ENCODE data around the gene SPPL2A. TPM values are rescaled to one million over a fixed set of nuclear protein-coding genes. Genes with fewer than 3 reads are reported as not detected.

Gene SPPL2A
- total and polyA plus RNA-seq, 2 of the 13 experiments (the other 11 are each of a cell fraction or from before 2014, with no cell fraction given) = 80.5 to 105 TPM

- TF ChIP-seq KIAA2018 (CRISPR knock-in tag; IDR thresholded peaks at IDR 0.05; ENCODE audit: borderline replicate concordance) = no peak
- no peak for TF ChIP-seq ZIK1 (CRISPR knock-in tag; IDR thresholded peaks at IDR 0.05; ENCODE audit: borderline replicate concordance, low read depth)
- TF ChIP-seq KAT8 (CRISPR knock-in tag; IDR thresholded peaks at IDR 0.05) = peak; percentile 77
- peak; percentile 47; the same call in 1 of the 2 replicates for TF ChIP-seq ZKSCAN8 (CRISPR knock-in tag; IDR thresholded peaks at IDR 0.05; ENCODE audit: borderline replicate concordance)
- no peak for TF ChIP-seq ZC3H13 (CRISPR knock-in tag; IDR thresholded peaks at IDR 0.05)
- TF ChIP-seq CSRNP1 (CRISPR knock-in tag; IDR thresholded peaks at IDR 0.05) = 0 out of 2 replicates have a peak, but pooled peaks have one; percentile 27
- TF ChIP-seq KDM1A (CRISPR knock-in tag; IDR thresholded peaks at IDR 0.05) = peak; percentile 52; the same call in 1 of the 2 replicates
- no peak for TF ChIP-seq EZH2 (conservative IDR thresholded peaks at IDR 0.05; ENCODE audit: low read depth, low read length)
- TF ChIP-seq ZNF234 (CRISPR knock-in tag; conservative IDR thresholded peaks at IDR 0.05) = no peak
- TF ChIP-seq HOXA5 (CRISPR knock-in tag; IDR thresholded peaks at IDR 0.05) = peak; percentile 77
- TF ChIP-seq ZNF772 (CRISPR knock-in tag; IDR thresholded peaks at IDR 0.05) = peak; percentile 51; the same call in 1 of the 2 replicates
- no peak for TF ChIP-seq RFX1 (IDR thresholded peaks at IDR 0.05)
- TF ChIP-seq NFE2L2 (IDR thresholded peaks at IDR 0.05; ENCODE audit: low read length) = no peak
- TF ChIP-seq FIP1L1 (IDR thresholded peaks at IDR 0.05; ENCODE audit: borderline replicate concordance, insufficient read depth, low read depth, low read length) = no peak
- TF ChIP-seq ZFP90 (CRISPR knock-in tag; IDR thresholded peaks at IDR 0.05; ENCODE audit: borderline replicate concordance) = 0 out of 2 replicates have a peak, but pooled peaks have one; percentile 29
- TF ChIP-seq ELF3 (CRISPR knock-in tag; IDR thresholded peaks at IDR 0.05) = peak; percentile 70
- TF ChIP-seq KLF16 (CRISPR knock-in tag; IDR thresholded peaks at IDR 0.05) = peak in 1 of 2 experiments; percentile 94; a peak in 2 of 4 replicates
- TF ChIP-seq ZMYM3 (CRISPR knock-in tag; IDR thresholded peaks at IDR 0.05) = peak; percentile 13; the same call in 1 of the 2 replicates
- peak; percentile 96 for TF ChIP-seq ZNF644 (CRISPR knock-in tag; IDR thresholded peaks at IDR 0.05; ENCODE audit: low read depth)
- no peak for TF ChIP-seq ZNF10 (CRISPR knock-in tag; IDR thresholded peaks at IDR 0.05; ENCODE audit: borderline replicate concordance, low read depth)
- no peak for TF ChIP-seq ZNF7 (CRISPR knock-in tag; IDR thresholded peaks at IDR 0.05)
- peak; percentile 86; the same call in 1 of the 2 replicates for TF ChIP-seq ZFP37 (CRISPR knock-in tag; IDR thresholded peaks at IDR 0.05; ENCODE audit: borderline replicate concordance)
These were observed 46.8 kb downstream of the SPPL2A start (continued) for GRCh38 chr15:50718700-50719125.

All from HepG2 (cell line).